GM23248 (cell line): ENCODE results near the gene TGM3.

Experiments
- EZH2 ChIP-seq: fragments of 200-600 bp; sonication (generic); IDR thresholded peaks from 2 replicates; pipeline ENCODE4 v1.6.1; 2018; ENCODE audit warnings: antibody characterized with exemption, mild to moderate bottlenecking; ENCODE audit not compliant: insufficient read depth, poor library complexity, severe bottlenecking
- EZH2phosphoT487 ChIP-seq: fragments of 200-600 bp; sonication (generic); IDR thresholded peaks from 2 replicates; pipeline ENCODE4 v1.6.1; 2018; ENCODE audit warnings: antibody characterized with exemption, moderate library complexity, mild to moderate bottlenecking, low read depth; ENCODE audit not compliant: insufficient read depth

DNA sequence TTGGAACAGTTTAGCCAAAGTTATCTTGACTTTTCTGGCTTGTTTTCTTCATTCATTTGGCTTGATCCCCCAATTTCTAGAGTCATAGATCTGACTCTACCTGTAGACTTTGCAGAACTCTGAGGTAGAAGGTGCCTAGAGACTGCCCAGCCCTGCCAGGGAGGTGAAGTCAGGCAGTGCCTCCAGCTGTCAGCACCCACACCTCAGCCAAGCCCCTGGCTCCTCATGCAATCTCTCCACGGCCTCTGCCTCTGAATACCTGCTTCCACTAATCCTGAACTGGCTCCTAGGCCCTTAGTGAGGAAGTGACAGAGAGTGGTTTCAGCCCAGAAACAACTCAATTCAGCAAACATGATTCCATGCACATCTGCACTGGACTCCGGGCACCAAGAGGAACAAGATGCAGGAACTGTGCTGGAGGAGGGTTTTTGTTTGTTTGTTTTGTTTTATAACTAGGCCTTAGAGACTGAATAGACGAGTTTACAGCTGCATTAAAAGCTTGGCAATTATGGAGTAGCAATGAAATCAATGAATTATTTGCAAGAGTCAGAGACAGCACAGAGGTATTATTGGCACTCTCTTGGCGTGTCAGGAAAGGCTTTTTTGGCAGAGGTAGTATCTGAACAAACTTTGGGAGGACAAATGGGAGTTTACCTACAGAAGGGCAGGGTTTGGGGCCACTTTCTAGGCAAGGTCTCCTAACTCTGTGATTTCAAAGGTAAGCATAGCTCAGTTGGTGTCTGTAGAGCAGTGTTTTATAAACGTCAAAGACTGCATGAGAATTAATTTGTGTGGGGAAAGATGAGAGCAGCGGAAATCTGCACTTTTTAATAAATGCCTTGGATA, 25.2 kb downstream of the TGM3 start:
- TF ChIP-seq EZH2phosphoT487 (no peak), EZH2 (no peak)
